ENCODE results near the gene RASD2. TPM values are rescaled to one million over a fixed set of nuclear protein-coding genes. Genes with fewer than 3 reads are reported as not detected.

RASD2 gene
- total RNA-seq, 1 experiment from 2014 or later, result 0.59 TPM

DNA sequence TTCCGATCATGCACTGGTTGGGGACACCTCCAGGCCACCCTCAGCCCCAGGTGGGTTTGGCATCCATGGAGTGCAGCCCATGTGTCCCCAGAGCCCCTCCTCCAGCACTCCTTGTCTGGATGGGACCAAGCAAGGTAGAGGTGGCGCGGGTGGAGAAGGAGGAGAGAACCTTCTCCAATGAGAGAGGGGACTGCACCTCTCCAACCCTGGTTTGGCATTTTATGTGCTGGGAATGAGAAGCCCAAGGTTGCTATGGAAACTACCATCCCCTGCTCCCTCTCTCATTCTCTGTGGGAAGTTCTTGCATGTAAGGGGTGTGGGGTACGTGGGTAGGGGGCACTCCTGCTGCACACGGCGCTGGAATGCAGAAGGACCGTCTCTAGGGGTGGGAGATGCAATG lies 21.8 kb upstream of the RASD2 start:
- no peak for DNase-seq (ENCODE audit: low spot score)

- DNase-seq (ENCODE audit: low spot score), result no peak
These were observed 21.2 kb upstream of the RASD2 start for GRCh38 chr22:35519306-35520000.

DNA sequence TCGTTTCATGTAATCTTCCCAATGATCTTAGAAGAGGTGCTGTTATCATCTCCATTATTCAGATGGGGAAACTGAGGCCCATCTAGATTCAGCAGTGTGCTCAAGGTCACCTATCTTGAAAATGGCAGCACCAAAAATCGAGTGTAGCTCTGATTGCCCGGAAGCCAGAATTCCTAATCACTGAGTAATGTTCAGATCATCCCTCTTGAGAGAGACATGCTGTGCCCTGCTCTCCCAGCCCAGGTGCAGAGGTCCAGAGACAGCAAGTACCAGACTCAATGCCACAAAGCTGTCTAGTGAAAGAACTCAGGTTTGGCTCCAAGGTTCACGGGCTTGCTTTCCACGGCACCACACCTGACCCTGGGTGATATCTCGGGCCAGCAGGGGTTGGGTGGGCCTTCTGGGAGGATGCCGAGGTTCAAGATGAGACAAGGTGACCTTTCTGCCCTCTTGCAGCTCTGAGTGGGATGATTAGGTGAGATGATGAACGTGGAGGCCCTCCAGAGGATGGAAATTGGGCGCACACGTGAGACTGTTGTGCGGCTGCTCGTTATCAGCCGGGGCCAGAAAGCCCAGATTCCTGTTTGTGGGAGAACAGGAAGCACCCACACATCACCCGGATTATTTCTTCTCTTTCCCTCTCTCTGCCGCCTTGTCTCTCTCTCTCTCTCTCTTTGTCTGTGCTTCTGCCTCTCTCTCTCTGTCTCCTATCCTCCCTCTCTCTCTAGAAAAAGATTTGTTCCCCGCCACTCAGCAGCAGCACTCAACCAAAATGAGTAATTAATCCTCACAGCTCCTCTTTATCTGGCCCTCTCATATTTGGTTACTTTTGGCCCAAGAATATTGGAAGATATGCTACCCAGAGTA lies 19.0 kb upstream of the RASD2 start:
- DNase-seq (ENCODE audit: low spot score), result no peak

DNA sequence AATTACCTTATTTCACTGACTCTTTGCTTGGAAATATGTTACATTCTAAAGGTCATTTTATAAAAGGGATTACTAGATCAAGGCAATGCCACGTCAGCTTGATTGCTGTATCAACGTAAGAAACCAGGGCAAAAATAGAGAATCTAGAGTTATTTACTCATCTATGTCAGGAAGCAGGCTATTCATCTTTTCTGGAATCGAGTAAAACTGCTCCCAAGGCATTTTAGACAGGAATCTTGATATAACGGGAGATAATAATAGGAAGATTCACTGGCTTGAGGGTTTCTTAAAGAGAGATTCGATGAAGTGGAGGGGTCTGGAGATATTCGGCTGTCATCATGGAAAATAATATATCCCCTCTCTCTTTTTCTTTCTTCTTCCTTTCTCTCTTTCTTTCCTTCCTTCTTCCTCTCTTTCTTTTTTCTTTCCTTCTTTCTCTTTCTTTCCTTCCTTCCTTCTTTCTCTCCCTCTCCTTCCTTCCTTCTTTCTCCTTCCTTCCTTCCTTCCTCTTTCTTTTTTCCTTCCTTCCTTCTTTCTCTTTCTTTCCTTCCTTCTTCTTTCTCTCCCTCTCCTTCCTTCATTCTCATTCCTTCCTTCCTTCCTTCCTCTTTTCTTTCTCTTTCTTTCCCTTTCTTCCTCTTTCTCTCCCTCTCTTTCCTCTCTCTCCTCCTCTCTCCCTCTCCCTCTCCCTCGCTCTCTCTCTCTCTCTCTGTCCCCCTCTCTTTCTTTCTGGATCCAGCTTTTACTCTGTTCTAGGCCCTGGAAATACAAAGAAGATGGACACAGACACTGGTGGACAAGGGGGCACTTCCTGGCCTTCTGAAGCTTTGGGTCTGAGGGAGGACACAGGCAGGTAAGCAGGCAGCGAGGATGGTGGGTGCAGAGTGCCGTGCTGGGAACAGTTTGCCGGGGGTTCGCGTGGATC lies 18.1 kb upstream of the RASD2 start:
- no peak for DNase-seq (ENCODE audit: low spot score)

- DNase-seq (ENCODE audit: low spot score), result no peak
These were observed 17.3 kb upstream of the RASD2 start for GRCh38 chr22:35523167-35523947.

DNA sequence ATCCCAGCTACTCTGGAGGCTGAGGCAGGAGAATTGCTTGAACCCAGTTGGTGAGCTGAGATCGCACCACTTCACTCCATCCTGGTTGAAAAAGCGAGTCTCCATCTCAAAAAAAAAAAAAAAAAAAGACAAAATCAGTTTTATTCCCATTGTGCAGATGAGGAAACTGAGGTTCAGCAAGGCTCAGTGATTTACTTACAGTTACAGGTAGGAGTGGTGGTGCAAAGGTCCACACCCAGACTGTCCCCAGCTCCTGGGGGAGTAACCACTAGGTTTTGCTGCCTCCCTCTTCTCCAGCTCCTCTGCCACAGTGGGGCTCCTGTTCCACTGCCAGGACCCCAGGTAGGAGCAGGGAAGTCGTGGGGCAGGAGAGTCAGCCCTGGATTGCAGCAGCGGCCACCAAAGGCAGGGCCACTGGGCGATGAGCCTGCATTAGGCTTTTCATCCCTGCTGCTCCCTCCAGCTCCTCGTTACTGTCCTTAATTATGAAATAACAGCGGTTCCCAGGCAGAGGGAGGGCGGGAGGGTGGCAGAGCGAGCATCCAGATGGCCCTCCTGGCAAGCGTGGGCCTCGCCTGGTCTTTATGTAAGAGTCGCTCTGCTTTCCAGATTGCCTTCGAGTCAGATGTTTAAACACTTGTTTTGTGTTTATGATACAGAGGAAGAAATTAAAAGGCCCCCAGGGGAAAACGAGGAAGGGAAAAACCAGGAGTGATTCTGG lies 15.5 kb upstream of the RASD2 start:
- DNase-seq (ENCODE audit: low spot score), result no peak

GRCh38 chr22:35525687-35526332 lies 14.8 kb upstream of the RASD2 start:
- DNase-seq (ENCODE audit: low spot score), result no peak

GRCh38 chr22:35526333-35526979 lies 14.2 kb upstream of the RASD2 start:
- no peak for DNase-seq (ENCODE audit: low spot score)

GRCh38 chr22:35528927-35529326 lies 11.7 kb upstream of the RASD2 start:
- no peak for DNase-seq (ENCODE audit: low spot score)

- DNase-seq (ENCODE audit: low spot score), result no peak
These were observed 9.9 kb upstream of the RASD2 start for GRCh38 chr22:35530700-35531099.

- DNase-seq (ENCODE audit: low spot score), result no peak
These were observed 9.4 kb upstream of the RASD2 start for GRCh38 chr22:35531202-35531601.

DNA sequence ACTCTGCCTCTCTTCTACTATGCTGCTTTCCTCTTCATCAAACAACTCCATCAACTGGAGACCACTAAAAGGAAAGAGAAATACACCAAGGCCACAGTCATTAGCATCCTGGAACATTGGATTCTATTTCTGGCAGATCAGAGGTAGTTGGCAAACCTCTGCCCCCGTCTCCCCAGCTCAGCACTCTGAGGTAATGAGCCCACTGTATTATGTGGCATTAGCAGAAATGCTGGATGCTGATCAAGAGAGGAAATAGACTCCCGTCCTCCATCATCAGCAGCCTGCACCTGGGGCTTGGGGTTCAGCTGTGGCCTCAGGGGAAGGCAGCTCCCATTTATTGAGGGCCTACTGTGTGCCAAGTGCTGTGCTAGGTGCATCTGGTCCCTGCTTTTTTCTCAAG lies 9.0 kb upstream of the RASD2 start:
- no peak for DNase-seq (ENCODE audit: low spot score)

- DNase-seq (ENCODE audit: low spot score), result no peak
These were observed 7.1 kb upstream of the RASD2 start for GRCh38 chr22:35533365-35534029.

DNA sequence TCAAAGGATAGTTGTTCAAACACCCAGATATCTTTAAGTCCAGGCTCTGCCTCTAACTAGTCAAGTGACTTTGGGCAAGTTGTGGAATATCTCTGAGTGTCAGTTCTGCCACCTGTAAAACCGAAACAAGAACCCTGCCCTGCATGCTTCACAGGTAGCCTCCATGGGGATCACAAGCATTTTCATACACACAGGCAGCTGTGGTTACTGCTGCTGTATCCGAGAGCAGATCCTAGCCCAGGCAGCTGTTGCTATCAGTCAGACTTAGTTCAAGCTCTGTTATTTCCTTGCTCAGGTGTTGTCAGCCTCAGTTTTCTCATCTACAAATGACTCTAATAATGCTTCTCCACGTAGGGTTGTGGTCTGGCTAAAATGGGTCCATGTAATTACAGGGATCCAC lies 6.5 kb upstream of the RASD2 start:
- no peak for DNase-seq (ENCODE audit: low spot score)

GRCh38 chr22:35537232-35537631 lies 3.4 kb upstream of the RASD2 start:
- DNase-seq (ENCODE audit: low spot score), result no peak

DNA sequence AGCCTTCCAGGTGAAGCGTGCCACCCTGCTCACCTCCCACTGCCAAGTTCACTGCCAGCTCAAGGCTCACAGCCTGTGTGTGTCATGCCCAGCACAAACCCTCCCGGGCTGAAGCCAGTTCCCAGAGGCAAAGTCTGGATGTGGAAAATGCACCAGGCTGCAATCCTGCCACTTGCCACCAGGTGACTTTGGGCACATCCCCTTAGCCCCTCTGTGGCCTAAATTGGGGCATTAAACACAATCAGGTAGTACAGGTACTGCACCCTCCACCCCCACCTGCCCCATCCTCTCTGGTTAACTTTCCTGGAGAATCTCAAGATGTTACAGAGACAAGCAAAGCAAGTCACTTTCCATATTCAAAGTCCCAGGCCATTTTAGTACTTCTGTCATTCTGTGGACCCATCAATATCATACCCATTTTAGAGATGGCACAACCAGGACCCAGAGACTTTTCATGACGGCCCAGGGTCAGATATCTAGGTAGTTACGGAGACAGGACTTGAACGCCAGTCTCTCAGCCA lies 1.8 kb upstream of the RASD2 start:
- no peak for DNase-seq (ENCODE audit: low spot score)

DNA sequence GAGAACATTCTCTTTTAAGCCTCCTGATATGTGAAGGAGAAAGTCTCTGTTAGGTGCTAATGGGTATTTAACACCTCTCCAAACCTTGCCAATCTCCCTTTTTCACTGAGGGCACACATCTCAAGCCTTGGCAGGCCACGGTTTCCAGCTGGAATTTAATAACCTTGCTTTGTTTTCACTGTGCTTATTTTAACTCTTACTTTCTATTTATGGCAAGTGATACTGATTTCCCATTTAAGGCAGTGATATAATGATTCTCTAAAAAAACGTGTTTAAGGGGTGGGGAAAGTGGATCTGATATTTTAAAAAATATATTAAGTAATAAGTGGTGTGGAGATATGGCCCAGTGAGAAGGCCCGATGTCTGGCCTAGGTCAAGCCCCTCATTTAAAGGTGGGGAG lies 1.1 kb upstream of the RASD2 start:
- DNase-seq (ENCODE audit: low spot score), result no peak

DNA sequence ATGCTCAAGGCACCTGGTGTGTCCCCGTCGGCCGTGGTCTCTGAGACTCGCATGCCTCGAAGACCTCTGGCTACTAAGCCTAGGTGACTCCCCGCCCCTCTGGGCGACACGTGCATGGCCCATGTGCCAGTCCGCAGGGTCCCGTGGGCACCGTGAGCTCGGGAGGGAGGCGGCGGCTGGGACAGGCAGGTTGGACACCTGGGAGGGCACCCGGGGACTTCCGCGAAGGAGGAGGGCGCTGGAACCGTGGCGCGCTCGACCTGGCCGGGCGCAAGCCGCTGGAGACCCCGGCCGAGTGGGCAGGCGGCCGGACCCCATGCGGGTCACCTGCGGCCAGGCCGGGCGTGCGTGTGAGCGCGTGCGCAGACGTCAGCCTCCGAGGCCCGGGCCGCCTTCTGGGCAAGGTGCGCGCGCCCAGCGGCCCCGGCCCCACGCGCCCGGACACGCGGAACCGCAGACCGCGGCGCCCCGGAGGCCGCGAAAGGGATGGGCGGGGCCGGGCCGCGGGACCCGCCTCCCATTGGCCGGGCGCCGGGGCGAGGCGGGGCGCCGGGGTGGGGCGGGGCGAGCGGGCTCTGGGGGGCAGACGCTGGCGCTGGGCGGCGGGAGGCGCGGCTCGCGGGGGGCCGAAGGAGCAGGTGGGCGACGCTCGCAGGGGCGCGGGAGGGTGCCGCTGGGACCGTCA lies 579 bp upstream of the RASD2 start:
- no peak for DNase-seq (ENCODE audit: low spot score)
